Nephron (organoid): Measurements from ENCODE around the gene MAP3K3.

ENCODE experiments used
- H3K27ac Mint-ChIP-seq, 3 experiments: 2 replicates each; pipeline ENCODE4 v1.8.0; 2020; ENCODE audit warnings: mixed read lengths in 3 of 3, mild to moderate bottlenecking in 2 of 3, moderate library complexity in 1 of 3
- H3K27me3 Mint-ChIP-seq: 2 replicates; pipeline ENCODE4 v1.8.0; 2021; ENCODE audit warnings: low read depth, mild to moderate bottlenecking, moderate library complexity, mixed read lengths
- H3K36me3 Mint-ChIP-seq: 2 replicates; pipeline ENCODE4 v1.8.0; 2020; ENCODE audit warnings: low read depth, mixed read lengths
- H3K4me1 Mint-ChIP-seq: 2 replicates; pipeline ENCODE4 v1.8.0; 2020; ENCODE audit warnings: mixed read lengths
- H3K4me3 Mint-ChIP-seq, 3 experiments: 2 replicates each; pipeline ENCODE4 v1.8.0; 2020; ENCODE audit warnings: mild to moderate bottlenecking in 3 of 3, mixed read lengths in 3 of 3, moderate library complexity in 2 of 3
- H3K9me3 Mint-ChIP-seq: 2 replicates; pipeline ENCODE4 v1.8.0; 2020; ENCODE audit warnings: mixed read lengths
- TF ChIP-seq, protein P1 (sequence below), 3 experiments: fragments of 200-600 bp; sonication (generic); IDR thresholded peaks; one replicate each; pipeline ENCODE4 v1.5.0; 2021; ENCODE audit warnings: antibody characterized with exemption in 3 of 3; ENCODE audit not compliant: unreplicated experiment in 3 of 3

The MAP3K3 gene

DNA sequence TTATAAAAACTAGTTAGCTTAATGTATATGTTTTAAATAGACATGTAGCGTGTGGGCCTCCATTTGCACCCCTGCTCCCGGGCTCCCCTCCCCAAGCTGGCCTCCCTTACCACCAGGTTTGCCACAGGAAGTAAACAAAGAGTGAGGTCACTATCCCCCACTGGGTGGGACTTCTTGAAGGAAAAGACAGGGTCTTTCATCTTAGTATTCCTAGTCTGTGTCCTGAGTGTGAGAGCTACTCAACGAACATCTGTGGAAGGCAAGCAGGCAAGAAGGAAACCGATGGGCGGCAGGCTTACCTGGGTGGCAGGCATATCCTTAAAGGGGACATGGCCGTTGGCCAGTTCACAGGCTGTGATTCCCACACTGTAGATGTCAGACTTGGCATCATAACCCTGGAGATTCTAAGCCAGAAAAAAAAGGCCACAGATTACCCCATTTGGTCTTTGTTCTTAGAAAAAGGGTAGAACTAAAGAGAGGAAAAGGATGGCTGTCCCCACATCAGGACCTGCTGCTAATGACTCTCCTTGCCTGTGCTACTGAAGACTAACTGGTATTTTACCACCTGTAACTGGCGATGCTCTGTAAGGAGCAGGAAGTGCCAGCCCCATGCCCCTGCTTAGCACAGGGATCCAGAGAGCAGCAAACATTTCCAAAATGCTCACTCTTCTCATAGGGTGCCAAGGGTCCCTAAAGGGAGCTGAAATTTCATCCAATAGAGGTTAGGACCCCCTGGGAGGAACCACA, 84.3 kb downstream of the MAP3K3 start:
- H3K4me1 Mint-ChIP-seq, result peaks cover 11% of the 10 kb centered on the region
- TF ChIP-seq, protein P1, sequence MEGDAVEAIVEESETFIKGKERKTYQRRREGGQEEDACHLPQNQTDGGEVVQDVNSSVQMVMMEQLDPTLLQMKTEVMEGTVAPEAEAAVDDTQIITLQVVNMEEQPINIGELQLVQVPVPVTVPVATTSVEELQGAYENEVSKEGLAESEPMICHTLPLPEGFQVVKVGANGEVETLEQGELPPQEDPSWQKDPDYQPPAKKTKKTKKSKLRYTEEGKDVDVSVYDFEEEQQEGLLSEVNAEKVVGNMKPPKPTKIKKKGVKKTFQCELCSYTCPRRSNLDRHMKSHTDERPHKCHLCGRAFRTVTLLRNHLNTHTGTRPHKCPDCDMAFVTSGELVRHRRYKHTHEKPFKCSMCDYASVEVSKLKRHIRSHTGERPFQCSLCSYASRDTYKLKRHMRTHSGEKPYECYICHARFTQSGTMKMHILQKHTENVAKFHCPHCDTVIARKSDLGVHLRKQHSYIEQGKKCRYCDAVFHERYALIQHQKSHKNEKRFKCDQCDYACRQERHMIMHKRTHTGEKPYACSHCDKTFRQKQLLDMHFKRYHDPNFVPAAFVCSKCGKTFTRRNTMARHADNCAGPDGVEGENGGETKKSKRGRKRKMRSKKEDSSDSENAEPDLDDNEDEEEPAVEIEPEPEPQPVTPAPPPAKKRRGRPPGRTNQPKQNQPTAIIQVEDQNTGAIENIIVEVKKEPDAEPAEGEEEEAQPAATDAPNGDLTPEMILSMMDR (IDR thresholded peaks at IDR 0.05; ENCODE audit: unreplicated experiment in 3 of 3), result no peak
- no peak overlapping the region for H3K4me3 Mint-ChIP-seq
- peaks cover 3% of the 10 kb centered on the region for H3K27me3 Mint-ChIP-seq
- no peak overlapping the region for H3K27ac Mint-ChIP-seq
- no peaks in the 10 kb centered on the region for H3K9me3 Mint-ChIP-seq
- peaks cover 36% of the 10 kb centered on the region for H3K36me3 Mint-ChIP-seq

DNA sequence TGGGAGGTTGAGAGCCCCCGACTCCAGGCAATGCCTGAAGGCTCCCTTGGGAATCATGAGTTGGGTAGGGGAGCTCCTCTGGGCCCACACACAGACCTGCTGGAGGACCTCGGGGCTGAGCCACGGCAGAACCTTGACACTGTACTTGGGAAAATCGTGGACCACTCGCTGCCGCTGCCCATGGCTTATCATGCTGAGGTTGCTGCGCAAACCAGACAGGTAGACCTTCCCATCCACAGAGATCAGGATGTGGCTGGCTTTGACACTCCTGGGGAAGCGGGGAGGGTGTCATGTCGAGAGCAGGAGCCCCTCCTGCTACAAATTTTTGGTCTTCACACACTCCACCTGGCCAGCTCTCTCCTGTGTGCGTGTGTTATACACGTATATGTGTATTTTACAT, 84.9 kb downstream of the MAP3K3 start:
- Mint-ChIP-seq H3K36me3 (peaks cover 36% of the 10 kb centered on the region), H3K9me3 (no peaks in the 10 kb centered on the region)
- TF ChIP-seq, protein P1 (IDR thresholded peaks at IDR 0.05; ENCODE audit: unreplicated experiment in 3 of 3), result no peak

GRCh38 chr17:63709110-63709509, 86.9 kb downstream of the MAP3K3 start:
- Mint-ChIP-seq H3K27me3 (no peaks in the 10 kb centered on the region), H3K4me1 (no peaks in the 10 kb centered on the region), H3K9me3 (no peaks in the 10 kb centered on the region), H3K27ac (no peak overlapping the region), H3K4me3 (no peak overlapping the region), H3K36me3 (peaks cover 32% of the 10 kb centered on the region)
- TF ChIP-seq, protein P1 (IDR thresholded peaks at IDR 0.05; ENCODE audit: unreplicated experiment in 3 of 3), result no peak

More for the DNA sequence above, 84.9 kb downstream of the MAP3K3 start:
- Mint-ChIP-seq H3K4me3 (no peak overlapping the region), H3K27ac (no peak overlapping the region), H3K4me1 (peaks cover 11% of the 10 kb centered on the region), H3K27me3 (peaks cover 3% of the 10 kb centered on the region)

- Mint-ChIP-seq H3K27ac (peak overlapping the region in 1 of 3 experiments; percentile 69), H3K9me3 (no peaks in the 10 kb centered on the region), H3K4me3 (no peak overlapping the region), H3K36me3 (peaks cover 13% of the 10 kb centered on the region), H3K27me3 (no peaks in the 10 kb centered on the region), H3K4me1 (no peaks in the 10 kb centered on the region)
- TF ChIP-seq, protein P1 (IDR thresholded peaks at IDR 0.05; ENCODE audit: unreplicated experiment in 3 of 3), result no peak
These were observed 92.5 kb downstream of the MAP3K3 start for GRCh38 chr17:63714550-63715277.

DNA sequence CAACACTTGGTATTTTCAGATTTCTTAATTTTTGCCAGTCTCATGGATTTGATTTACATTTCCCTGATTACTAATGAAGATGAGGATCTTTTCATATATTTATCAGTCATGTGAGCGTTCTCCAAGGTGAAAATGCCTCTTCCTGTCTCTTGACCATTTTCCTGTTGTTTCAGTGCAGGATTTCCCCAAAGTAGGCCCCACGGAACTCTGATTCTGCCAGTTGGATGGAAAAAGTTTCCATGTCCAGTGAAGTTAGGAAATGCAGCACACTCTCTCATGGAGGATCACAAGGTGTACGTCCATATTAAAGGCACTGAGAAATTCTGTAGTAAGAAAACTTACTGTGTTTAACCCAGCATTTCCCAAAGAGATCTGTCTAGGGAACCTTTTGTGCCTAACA, 94.2 kb downstream of the MAP3K3 start:
- Mint-ChIP-seq H3K9me3 (no peaks in the 10 kb centered on the region), H3K4me1 (no peaks in the 10 kb centered on the region), H3K27ac (no peak overlapping the region), H3K27me3 (no peaks in the 10 kb centered on the region), H3K36me3 (peaks cover 12% of the 10 kb centered on the region), H3K4me3 (no peak overlapping the region)
- TF ChIP-seq, protein P1 (IDR thresholded peaks at IDR 0.05; ENCODE audit: unreplicated experiment in 3 of 3), result no peak
